Glutamatergic neuron (in vitro differentiated cells): ENCODE measurements around the gene KREMEN2. TPM values are rescaled to one million over a fixed set of nuclear protein-coding genes. Genes with fewer than 3 reads are reported as not detected.
A peak's percentile ranks its signal among the peaks of the same experiment; 100 is the strongest.

ENCODE experiments used
- DNase-seq: peaks from one replicate; pipeline ENCODE4 v3.0.0; 2022
- H3K27ac Mint-ChIP-seq: one replicate; pipeline ENCODE4 v1.8.0; 2020; ENCODE audit warnings: mild to moderate bottlenecking, mixed read lengths, inconsistent platforms; ENCODE audit not compliant: unreplicated experiment
- H3K27me3 Mint-ChIP-seq: one replicate; pipeline ENCODE4 v1.8.0; 2020; ENCODE audit warnings: mild to moderate bottlenecking, moderate library complexity, mixed read lengths, inconsistent platforms; ENCODE audit not compliant: unreplicated experiment
- H3K36me3 Mint-ChIP-seq: one replicate; pipeline ENCODE4 v1.8.0; 2020; ENCODE audit warnings: mild to moderate bottlenecking, mixed read lengths, inconsistent platforms; ENCODE audit not compliant: unreplicated experiment
- H3K4me1 Mint-ChIP-seq: one replicate; pipeline ENCODE4 v1.8.0; 2020; ENCODE audit warnings: mild to moderate bottlenecking, low read depth, mixed read lengths, inconsistent platforms; ENCODE audit not compliant: unreplicated experiment
- H3K4me3 Mint-ChIP-seq: one replicate; pipeline ENCODE4 v1.8.0; 2020; ENCODE audit warnings: mild to moderate bottlenecking, mixed read lengths, inconsistent platforms; ENCODE audit not compliant: unreplicated experiment
- H3K9me3 Mint-ChIP-seq: one replicate; pipeline ENCODE4 v1.8.0; 2020; ENCODE audit warnings: mild to moderate bottlenecking, moderate library complexity, mixed read lengths, inconsistent platforms; ENCODE audit not compliant: unreplicated experiment
- total RNA-seq: library from RNA; stranded (reverse); fragmentation: NEBNext Ultra II Directional; extraction: Animal tissue kit (Norgen Biotek cat#: 25700); gene quantifications from one replicate; pipeline ENCODE4 v1.2.1, GENCODE V29; 2021; ENCODE audit not compliant: unreplicated experiment
- TF ChIP-seq, protein P1 (sequence below): fragments of 200-600 bp; sonication (generic); IDR thresholded peaks from one replicate; pipeline ENCODE4 v1.5.0; 2021; ENCODE audit not compliant: partially characterized antibody, unreplicated experiment

The KREMEN2 gene
- total RNA-seq, 1 donor from 2014 or later: 12.8 TPM

DNA sequence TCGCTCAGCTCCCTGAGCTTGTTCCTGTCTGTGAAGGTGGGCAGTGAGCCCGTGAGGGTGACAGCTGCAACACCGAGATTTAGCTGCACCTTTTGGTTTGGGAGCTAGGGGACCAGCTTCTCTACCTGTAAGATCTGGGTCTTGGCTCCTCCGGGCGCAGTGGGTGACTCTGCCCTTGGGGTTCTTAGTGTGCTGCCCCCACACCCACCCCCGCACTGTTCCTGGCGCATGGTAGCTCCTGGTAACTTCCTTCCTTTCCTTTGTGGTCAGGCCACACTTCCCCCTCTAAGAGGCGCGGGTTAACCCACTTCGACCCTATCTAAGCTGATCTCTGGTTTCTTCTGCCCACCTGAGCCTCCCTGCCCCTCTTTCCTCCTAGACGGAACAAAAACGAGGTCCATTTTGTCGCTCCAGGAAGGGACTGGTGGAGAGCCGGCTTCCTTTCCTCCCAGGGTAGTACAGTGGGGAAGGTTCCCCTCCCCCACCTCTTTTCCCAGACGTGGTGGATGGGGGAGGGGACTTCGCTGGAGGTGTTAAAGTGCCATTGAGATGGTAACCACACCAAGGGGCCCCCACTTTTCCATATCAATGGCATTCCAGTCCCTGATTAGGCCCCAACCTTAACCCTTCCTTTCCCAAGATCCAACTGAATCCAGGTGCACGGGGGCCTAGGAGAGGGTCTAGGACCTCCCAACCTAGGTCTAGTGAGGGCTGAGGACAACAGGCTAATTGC is 44.0 kb downstream of the KREMEN2 start:
- H3K36me3 Mint-ChIP-seq: no peaks in the 10 kb centered on the region
- peaks cover 2% of the 10 kb centered on the region for H3K4me1 Mint-ChIP-seq
- H3K4me3 Mint-ChIP-seq: no peak overlapping the region
- H3K9me3 Mint-ChIP-seq: peaks cover 4% of the 10 kb centered on the region
- H3K27me3 Mint-ChIP-seq: peaks cover 11% of the 10 kb centered on the region
- DNase-seq: no peak
- H3K27ac Mint-ChIP-seq: no peak overlapping the region
- TF ChIP-seq, protein P1, sequence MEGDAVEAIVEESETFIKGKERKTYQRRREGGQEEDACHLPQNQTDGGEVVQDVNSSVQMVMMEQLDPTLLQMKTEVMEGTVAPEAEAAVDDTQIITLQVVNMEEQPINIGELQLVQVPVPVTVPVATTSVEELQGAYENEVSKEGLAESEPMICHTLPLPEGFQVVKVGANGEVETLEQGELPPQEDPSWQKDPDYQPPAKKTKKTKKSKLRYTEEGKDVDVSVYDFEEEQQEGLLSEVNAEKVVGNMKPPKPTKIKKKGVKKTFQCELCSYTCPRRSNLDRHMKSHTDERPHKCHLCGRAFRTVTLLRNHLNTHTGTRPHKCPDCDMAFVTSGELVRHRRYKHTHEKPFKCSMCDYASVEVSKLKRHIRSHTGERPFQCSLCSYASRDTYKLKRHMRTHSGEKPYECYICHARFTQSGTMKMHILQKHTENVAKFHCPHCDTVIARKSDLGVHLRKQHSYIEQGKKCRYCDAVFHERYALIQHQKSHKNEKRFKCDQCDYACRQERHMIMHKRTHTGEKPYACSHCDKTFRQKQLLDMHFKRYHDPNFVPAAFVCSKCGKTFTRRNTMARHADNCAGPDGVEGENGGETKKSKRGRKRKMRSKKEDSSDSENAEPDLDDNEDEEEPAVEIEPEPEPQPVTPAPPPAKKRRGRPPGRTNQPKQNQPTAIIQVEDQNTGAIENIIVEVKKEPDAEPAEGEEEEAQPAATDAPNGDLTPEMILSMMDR: no peak

DNA sequence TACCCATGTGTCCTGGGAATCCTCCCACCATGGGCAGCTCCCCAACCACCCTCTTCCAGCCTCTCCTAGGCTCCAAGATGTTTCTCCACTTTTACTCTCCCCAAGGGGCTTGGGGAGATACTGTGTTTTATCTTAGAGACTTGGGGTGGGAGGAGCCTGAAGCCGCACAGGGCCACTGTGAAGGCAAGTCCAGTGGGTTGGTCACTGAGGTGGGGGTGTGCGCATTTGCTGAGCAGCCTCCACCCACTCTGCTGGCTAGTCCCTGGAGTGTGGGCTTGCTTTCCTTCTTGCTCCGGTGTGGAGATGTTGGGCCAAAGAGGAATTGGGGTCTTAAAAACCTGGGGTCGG is 44.6 kb downstream of the KREMEN2 start:
- Mint-ChIP-seq H3K4me3 (no peak overlapping the region), H3K27ac (no peak overlapping the region), H3K36me3 (no peaks in the 10 kb centered on the region), H3K9me3 (peaks cover 4% of the 10 kb centered on the region), H3K4me1 (peaks cover 2% of the 10 kb centered on the region), H3K27me3 (peaks cover 16% of the 10 kb centered on the region)
- no peak for DNase-seq
- TF ChIP-seq, protein P1: no peak

DNA sequence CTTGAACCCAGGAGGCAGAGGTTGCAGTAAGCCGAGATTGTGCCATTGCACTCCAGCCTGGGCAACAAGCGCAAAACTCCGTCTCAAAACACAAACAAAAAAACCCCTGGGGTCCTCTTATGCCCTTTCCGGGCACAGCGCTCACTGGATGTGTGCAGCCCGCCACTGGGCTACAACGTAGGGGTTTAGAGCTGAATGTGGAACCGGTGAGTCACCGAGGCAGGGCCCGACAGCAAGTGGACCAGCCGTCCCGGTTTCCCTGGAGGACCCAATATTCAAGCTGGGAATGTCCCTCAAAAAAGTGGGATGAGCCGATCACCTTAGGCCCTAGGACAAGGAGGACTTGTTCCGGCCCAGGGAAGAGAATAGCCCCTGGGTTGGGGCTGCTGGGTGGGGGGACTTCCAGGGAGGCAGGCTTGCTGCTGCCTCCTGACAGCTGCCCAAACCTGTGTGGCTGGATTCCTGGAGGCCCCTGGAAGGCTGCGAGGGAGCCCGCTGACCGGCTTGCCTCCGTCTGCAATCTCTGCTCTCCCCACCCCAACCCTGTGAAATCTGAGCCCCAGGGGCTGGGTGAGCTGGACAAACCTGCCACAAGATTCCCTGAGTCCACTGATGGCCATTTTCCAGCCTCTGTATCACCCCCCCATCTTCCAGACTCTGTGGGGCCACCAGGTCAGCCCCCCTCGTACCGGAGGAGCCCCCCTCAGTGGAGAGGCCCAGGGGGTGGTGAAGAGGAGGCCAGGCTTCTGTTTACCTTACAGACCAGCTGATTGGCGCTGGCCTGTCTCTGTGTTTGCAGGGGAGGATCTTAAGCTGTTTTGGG is 45.7 kb downstream of the KREMEN2 start:
- H3K9me3 Mint-ChIP-seq: peaks cover 4% of the 10 kb centered on the region
- H3K36me3 Mint-ChIP-seq: no peaks in the 10 kb centered on the region
- H3K27ac Mint-ChIP-seq: no peak overlapping the region
- H3K4me1 Mint-ChIP-seq: peaks cover 2% of the 10 kb centered on the region
- H3K4me3 Mint-ChIP-seq: no peak overlapping the region
- DNase-seq: peak; percentile 27
- H3K27me3 Mint-ChIP-seq: peaks cover 22% of the 10 kb centered on the region
- TF ChIP-seq, protein P1: no peak

GRCh38 chr16:3010510-3010909 is 46.4 kb downstream of the KREMEN2 start:
- Mint-ChIP-seq H3K27me3 (peaks cover 20% of the 10 kb centered on the region), H3K9me3 (peaks cover 4% of the 10 kb centered on the region), H3K4me3 (no peak overlapping the region), H3K27ac (no peak overlapping the region), H3K4me1 (peaks cover 2% of the 10 kb centered on the region), H3K36me3 (no peaks in the 10 kb centered on the region)
- DNase-seq: no peak
- TF ChIP-seq, protein P1: no peak

DNA sequence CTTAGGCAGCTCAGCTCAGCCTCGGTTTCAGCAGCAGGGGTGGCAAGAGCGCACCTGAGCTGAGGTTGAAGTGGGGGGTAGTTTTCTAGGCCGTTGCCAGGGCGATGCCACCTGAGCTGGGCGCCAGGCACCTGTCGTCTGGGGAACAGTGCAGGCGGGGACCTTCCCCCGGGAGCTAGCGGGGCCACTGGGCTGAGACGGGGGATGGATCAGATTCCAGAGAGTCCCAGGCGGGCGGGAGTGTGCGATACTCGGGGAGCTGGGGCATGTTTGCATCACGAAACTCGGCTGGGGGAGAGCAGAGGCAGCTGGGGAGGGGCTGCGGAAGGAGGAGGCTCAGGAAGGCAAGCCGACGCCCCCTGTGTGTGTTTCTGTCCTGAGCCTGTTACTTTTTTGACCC is 48.2 kb downstream of the KREMEN2 start:
- Mint-ChIP-seq H3K9me3 (peaks cover 3% of the 10 kb centered on the region), H3K27ac (no peak overlapping the region), H3K27me3 (peaks cover 23% of the 10 kb centered on the region), H3K4me3 (no peak overlapping the region), H3K36me3 (no peaks in the 10 kb centered on the region), H3K4me1 (peaks cover 2% of the 10 kb centered on the region)
- TF ChIP-seq, protein P1: no peak
- DNase-seq: peak; percentile 39
